Activated CD8-positive, alpha-beta memory T cell treated with anti-CD3 and anti-CD28 coated beads, Interleukin-2, amount 10 ng/mL, durations not matched to agents 7 days and 5 days (primary cell): Measurements from ENCODE around the gene ADCY2. TPM values are rescaled to one million over a fixed set of nuclear protein-coding genes. Genes with fewer than 3 reads are reported as not detected.

Experiments
- ATAC-seq: fragments of 150-1000 bp; cut with Tn5 transposase; one replicate; pipeline ENCODE4 v1.10.0; 2021; ENCODE audit warnings: moderate library complexity
- CTCF ChIA-PET: fragments of 350-600 bp; sonication (Branson Sonifier 250); formaldehyde crosslinking; loops from one replicate; lab custom pipeline; 2021; ENCODE audit warnings: antibody characterized with exemption; lab: Charles Lee
- DNase-seq: peaks from one replicate; pipeline ENCODE4 v3.0.0-alpha.2; 2020
- H3K27ac Mint-ChIP-seq: one replicate; pipeline ENCODE4 v1.8.0; 2021; ENCODE audit warnings: mild to moderate bottlenecking, mixed read lengths
- H3K27me3 Mint-ChIP-seq: one replicate; pipeline ENCODE4 v1.8.0; 2021; ENCODE audit warnings: mixed read lengths
- H3K36me3 Mint-ChIP-seq: one replicate; pipeline ENCODE4 v1.8.0; 2021; ENCODE audit warnings: mild to moderate bottlenecking, mixed read lengths
- H3K4me1 Mint-ChIP-seq: one replicate; pipeline ENCODE4 v1.8.0; 2021; ENCODE audit warnings: mixed read lengths
- H3K4me3 Mint-ChIP-seq: one replicate; pipeline ENCODE4 v1.8.0; 2021; ENCODE audit warnings: mild to moderate bottlenecking, moderate library complexity, mixed read lengths
- H3K9me3 Mint-ChIP-seq: one replicate; pipeline ENCODE4 v1.8.0; 2022; ENCODE audit warnings: low read depth, mixed read lengths
- total RNA-seq, 2 experiments: library from RNA; stranded (reverse); gene quantifications; one replicate each; pipeline ENCODE4 v1.2.3, GENCODE V29; 2021

The ADCY2 gene
- total RNA-seq, 2 experiments from 2014 or later = not detected

DNA sequence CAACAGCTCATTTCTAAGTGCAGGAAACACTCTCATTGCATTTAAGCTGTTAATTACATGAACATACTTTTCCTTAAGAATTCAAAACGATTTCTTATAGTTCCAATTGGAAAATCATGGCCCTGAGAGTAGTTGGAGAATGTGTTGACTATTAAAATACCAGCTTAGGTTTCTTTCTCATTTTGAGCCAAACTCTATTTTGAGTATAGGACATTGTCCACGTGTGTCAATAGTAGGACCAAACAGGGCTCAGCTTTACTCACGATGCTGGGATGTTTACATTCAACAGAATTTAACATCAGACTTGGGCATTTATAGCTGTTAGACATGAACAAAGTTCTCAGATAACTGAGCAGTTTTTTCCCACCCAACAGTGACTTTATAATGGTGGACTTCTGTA is 39.6 kb downstream of the ADCY2 start:
- no peaks in the 10 kb centered on the region for H3K36me3 Mint-ChIP-seq
- H3K27ac Mint-ChIP-seq = no peak overlapping the region
- CTCF ChIA-PET = no interaction called here
- peaks cover 3% of the 10 kb centered on the region for H3K9me3 Mint-ChIP-seq
- H3K4me1 Mint-ChIP-seq = no peaks in the 10 kb centered on the region
- H3K27me3 Mint-ChIP-seq = no peaks in the 10 kb centered on the region
- ATAC-seq = no peak
- no peak for DNase-seq
- no peak overlapping the region for H3K4me3 Mint-ChIP-seq

DNA sequence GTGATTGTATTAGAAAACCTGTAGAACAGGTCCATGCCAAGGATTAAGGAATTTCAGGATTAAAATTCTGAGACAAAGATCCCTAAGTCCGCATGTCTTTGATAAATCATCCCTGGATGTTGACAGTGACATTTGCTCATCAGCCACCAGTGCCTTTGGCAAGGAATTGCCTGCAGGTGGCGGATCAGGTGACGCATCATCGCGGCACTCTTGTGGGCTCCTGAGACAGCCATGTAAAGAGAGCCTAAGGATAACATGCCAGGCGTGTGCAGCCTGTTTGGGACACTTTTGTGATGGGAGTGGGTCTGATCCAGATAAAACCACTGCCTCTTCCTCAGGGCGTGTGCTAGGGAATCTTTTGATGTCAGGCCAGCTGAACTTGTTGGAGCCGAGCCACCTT is 40.6 kb downstream of the ADCY2 start:
- H3K27me3 Mint-ChIP-seq = no peaks in the 10 kb centered on the region
- H3K36me3 Mint-ChIP-seq = no peaks in the 10 kb centered on the region
- H3K27ac Mint-ChIP-seq = no peak overlapping the region
- CTCF ChIA-PET = no interaction called here
- H3K4me1 Mint-ChIP-seq = no peaks in the 10 kb centered on the region
- peaks cover 5% of the 10 kb centered on the region for H3K9me3 Mint-ChIP-seq
- ATAC-seq (no peak), DNase-seq (no peak)
- no peak overlapping the region for H3K4me3 Mint-ChIP-seq

DNA sequence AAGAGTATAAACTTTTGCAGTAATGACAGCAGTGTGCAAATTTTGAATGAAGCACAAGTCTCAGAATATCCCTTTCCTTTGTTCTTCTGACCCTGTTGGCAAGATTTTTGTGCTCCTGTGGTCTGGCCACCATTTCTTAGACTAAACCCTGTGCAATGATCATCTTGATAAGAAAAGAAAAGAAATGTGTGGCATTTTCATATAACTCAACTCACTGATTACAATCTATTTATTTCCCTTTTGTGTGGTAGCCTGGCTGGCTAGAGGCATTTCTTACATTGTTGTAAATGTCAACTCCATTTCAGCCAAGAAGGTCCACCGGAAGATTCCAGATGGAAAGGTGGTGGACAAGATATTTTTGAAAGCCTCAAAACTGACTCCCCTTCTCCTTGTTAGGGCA is 41.9 kb downstream of the ADCY2 start:
- DNase-seq (no peak), ATAC-seq (no peak)
- Mint-ChIP-seq H3K4me3 (no peak overlapping the region), H3K9me3 (peaks cover 5% of the 10 kb centered on the region), H3K27ac (no peak overlapping the region), H3K27me3 (no peaks in the 10 kb centered on the region), H3K4me1 (no peaks in the 10 kb centered on the region), H3K36me3 (no peaks in the 10 kb centered on the region)
- CTCF ChIA-PET = no interaction called here

DNA sequence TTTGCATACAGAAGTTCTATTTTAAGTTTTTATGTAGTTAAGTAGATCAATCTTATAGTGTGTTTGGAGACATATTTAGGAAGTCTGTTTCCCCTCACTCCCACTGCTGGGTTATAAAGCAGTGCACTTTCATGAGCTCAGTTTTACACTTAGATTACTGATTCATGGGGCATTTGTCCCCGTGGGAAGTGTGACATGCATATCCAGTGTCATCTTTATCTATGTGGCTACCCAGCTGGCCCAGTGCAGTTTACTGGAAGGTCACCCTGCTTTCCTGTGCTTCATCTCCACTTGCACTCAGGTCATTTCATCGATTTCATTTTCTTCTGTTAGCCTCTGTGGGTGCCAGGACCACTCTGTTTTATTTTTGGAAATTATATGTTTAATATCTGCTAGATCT is 49.1 kb downstream of the ADCY2 start:
- no peak for DNase-seq

DNA sequence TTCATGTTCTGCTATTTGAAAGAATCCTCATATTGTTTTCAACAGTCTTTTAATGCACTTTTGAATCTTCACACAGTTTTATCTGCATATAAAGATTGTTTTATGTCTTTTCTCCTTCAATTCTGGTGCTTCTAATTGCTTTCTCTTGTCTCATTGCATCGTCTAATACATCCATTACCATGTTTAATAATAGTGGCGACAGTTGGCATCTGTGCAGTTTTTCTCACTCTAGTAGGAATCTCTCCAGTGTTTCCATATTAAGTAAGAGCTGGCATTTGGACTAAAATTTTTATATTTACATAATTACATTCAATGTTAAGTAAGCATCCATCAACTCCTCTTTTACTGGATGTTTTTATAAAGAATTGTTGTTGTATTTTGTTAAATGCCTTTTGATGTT is 49.9 kb downstream of the ADCY2 start:
- H3K27ac Mint-ChIP-seq = no peak overlapping the region
- H3K9me3 Mint-ChIP-seq = peaks cover under 1% of the 10 kb centered on the region
- H3K4me3 Mint-ChIP-seq = no peak overlapping the region
- CTCF ChIA-PET = no interaction called here
- no peak for ATAC-seq
- H3K4me1 Mint-ChIP-seq = no peaks in the 10 kb centered on the region
- no peaks in the 10 kb centered on the region for H3K27me3 Mint-ChIP-seq
- no peaks in the 10 kb centered on the region for H3K36me3 Mint-ChIP-seq
- DNase-seq = no peak

More for the DNA sequence above, 49.1 kb downstream of the ADCY2 start:
- Mint-ChIP-seq H3K4me1 (no peaks in the 10 kb centered on the region), H3K27me3 (no peaks in the 10 kb centered on the region), H3K36me3 (no peaks in the 10 kb centered on the region), H3K27ac (no peak overlapping the region), H3K9me3 (peaks cover 2% of the 10 kb centered on the region), H3K4me3 (no peak overlapping the region)
- CTCF ChIA-PET = no interaction called here
- ATAC-seq = no peak

DNA sequence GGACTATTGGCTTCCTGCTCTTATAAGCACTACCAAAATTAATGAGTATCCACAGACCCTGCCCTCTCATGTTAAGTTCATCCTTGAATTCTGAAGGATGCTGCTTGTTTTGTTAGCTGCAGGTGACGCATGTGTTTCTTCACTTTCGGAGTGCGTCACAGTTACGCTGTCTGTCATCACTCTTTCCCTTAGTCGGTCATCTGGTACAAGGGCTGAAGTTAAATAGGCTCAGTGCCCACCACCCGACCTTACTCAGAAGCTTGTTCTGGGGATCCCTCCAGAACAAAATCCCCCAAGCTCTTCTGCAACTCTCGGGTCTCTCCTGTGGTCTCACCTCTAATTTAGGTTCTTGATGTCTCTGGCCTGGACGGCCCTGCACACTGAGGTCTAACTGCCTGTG is 51.0 kb downstream of the ADCY2 start:
- no peak for ATAC-seq

DNA sequence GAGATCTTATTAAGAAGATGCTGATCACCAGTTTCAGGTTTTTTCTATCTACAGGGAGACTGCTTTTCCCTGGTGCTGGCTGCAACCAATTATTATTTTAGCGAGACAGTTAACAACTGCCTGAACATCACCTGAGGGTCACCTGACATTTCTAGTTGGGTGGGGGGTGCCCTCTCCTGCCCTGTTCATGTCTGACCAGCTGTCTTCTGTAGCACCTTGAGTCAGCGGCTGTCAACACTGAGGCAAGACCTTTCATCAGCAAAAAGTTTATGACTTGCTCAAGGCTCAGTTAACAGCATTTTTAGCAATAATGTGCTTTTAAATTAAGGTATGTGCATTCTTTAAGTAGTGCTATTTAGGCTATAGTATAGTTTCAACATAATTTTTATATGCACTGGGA is 58.0 kb downstream of the ADCY2 start:
- no peaks in the 10 kb centered on the region for H3K27me3 Mint-ChIP-seq
- H3K4me3 Mint-ChIP-seq = no peak overlapping the region
- H3K36me3 Mint-ChIP-seq = no peaks in the 10 kb centered on the region
- no peaks in the 10 kb centered on the region for H3K4me1 Mint-ChIP-seq
- DNase-seq (no peak), ATAC-seq (no peak)
- no peaks in the 10 kb centered on the region for H3K9me3 Mint-ChIP-seq
- no peak overlapping the region for H3K27ac Mint-ChIP-seq
- CTCF ChIA-PET = no interaction called here

More for the DNA sequence above, 51.0 kb downstream of the ADCY2 start:
- no peak overlapping the region for H3K27ac Mint-ChIP-seq
- H3K36me3 Mint-ChIP-seq = no peaks in the 10 kb centered on the region
- H3K9me3 Mint-ChIP-seq = no peaks in the 10 kb centered on the region
- CTCF ChIA-PET = no interaction called here
- H3K4me1 Mint-ChIP-seq = no peaks in the 10 kb centered on the region
- no peak overlapping the region for H3K4me3 Mint-ChIP-seq
- no peak for DNase-seq
- no peaks in the 10 kb centered on the region for H3K27me3 Mint-ChIP-seq

DNA sequence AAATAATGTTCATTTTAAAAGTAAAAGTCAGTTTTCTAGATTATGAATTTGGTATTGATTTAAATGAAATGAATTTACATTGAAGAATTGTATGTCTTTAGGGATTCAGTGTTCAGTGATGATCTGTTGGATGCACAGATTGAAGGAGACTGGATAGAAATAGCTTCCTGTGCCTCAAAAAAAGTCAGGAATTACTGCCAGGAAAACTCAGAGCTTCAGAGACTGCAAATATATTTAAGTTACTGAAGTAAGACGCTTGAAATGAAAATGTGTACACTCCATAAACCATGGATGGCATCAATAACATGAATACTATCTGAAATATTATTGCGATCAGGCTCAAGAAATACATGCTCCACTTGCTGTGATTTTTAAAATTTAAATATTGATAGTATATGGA is 60.3 kb downstream of the ADCY2 start:
- ATAC-seq (no peak), DNase-seq (no peak)
- H3K27ac Mint-ChIP-seq = no peak overlapping the region
- H3K4me1 Mint-ChIP-seq = no peaks in the 10 kb centered on the region
- H3K4me3 Mint-ChIP-seq = no peak overlapping the region
- H3K36me3 Mint-ChIP-seq = no peaks in the 10 kb centered on the region
- no peaks in the 10 kb centered on the region for H3K27me3 Mint-ChIP-seq
- no peaks in the 10 kb centered on the region for H3K9me3 Mint-ChIP-seq
- CTCF ChIA-PET = no interaction called here

DNA sequence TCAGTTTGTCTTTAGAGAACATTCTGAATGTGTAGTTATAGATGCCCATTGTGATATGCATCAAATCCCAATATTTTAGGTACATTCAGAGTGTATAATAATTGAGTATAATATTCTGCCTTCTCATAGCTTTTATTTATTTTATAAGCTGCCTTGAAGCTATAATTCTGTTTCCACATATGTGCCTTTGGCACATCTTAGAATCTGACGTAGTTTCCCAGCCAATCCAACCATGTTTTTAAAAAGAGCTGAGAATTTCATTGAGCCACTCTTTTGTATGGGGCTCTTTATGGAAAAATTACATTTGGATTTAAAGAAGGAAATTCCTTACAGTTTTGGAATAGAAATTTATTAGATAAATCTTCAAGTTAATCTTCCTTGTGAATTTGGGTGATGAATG is 65.4 kb downstream of the ADCY2 start:
- H3K27me3 Mint-ChIP-seq = no peaks in the 10 kb centered on the region
- CTCF ChIA-PET = no interaction called here
- DNase-seq (no peak), ATAC-seq (no peak)
- H3K4me1 Mint-ChIP-seq = no peaks in the 10 kb centered on the region
- no peak overlapping the region for H3K4me3 Mint-ChIP-seq
- H3K9me3 Mint-ChIP-seq = no peaks in the 10 kb centered on the region
- no peak overlapping the region for H3K27ac Mint-ChIP-seq
- no peaks in the 10 kb centered on the region for H3K36me3 Mint-ChIP-seq

DNA sequence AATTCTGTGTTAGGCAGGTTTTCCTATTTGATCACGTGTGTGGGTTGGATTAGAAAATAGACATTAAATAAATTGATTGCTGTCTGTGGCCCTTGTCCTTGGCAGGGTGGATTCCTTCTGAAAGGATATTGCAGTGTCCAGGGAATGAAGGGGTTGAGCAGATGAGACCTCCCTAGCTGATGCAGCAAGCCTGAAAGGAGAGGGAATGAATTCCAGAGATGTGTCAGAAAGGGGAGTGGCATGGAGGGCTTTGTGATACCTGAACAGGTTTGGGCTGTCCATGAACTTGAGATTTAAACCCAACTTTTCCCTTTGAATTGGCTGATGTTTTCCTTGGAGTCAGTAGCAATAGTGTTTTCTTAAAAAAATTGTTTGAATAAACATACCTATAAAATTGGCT is 66.8 kb downstream of the ADCY2 start:
- H3K4me3 Mint-ChIP-seq = no peak overlapping the region
- H3K27me3 Mint-ChIP-seq = no peaks in the 10 kb centered on the region
- CTCF ChIA-PET = no interaction called here
- no peaks in the 10 kb centered on the region for H3K4me1 Mint-ChIP-seq
- ATAC-seq = no peak
- DNase-seq = no peak
- no peak overlapping the region for H3K27ac Mint-ChIP-seq
- no peaks in the 10 kb centered on the region for H3K9me3 Mint-ChIP-seq
- no peaks in the 10 kb centered on the region for H3K36me3 Mint-ChIP-seq

DNA sequence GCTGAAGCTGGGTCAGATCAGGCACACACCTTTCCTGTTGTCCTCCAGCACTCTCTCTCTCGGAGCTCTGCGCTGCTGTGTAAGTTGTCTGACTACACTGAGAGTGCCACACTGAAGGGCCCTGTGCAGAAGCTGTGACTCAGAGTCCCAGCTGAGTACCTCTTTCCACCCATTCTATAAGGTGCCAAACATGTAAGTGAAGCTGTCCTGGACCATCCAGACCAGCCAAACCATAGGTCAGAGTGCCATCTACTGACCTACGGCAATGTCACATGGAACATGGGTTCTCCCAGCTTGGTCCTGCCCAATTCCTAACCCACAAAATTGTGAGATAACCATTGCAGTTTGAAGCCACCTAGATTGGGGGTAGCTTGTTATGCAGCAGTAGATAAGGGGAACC is 68.2 kb downstream of the ADCY2 start:
- no peaks in the 10 kb centered on the region for H3K36me3 Mint-ChIP-seq
- ATAC-seq (no peak), DNase-seq (no peak)
- H3K4me3 Mint-ChIP-seq = no peak overlapping the region
- H3K9me3 Mint-ChIP-seq = no peaks in the 10 kb centered on the region
- no peaks in the 10 kb centered on the region for H3K27me3 Mint-ChIP-seq
- no peaks in the 10 kb centered on the region for H3K4me1 Mint-ChIP-seq
- H3K27ac Mint-ChIP-seq = no peak overlapping the region
- CTCF ChIA-PET = no interaction called here

DNA sequence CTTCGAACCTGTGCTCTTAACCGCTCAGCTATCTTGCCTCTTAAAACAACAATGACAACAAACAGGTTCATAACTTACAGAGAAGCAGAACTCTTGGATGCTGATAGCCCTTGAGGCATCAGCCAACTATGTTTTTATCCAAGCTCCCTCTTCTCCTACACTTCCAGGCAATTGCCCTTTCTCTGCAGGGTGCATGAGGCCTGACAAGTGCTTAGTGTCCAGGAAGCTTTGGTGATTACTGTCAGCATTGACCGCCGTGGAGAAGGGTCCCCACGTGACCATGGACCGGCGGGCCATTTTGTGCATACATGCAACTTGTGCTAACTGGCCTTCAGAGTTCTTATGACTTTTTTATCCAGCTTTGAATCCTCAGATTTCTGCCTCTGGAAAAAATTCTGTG is 71.2 kb downstream of the ADCY2 start:
- H3K27ac Mint-ChIP-seq = no peak overlapping the region
- H3K9me3 Mint-ChIP-seq = no peaks in the 10 kb centered on the region
- CTCF ChIA-PET = no interaction called here
- ATAC-seq (no peak), DNase-seq (no peak)
- H3K4me3 Mint-ChIP-seq = no peak overlapping the region
- no peaks in the 10 kb centered on the region for H3K36me3 Mint-ChIP-seq
- no peaks in the 10 kb centered on the region for H3K27me3 Mint-ChIP-seq
- H3K4me1 Mint-ChIP-seq = no peaks in the 10 kb centered on the region

DNA sequence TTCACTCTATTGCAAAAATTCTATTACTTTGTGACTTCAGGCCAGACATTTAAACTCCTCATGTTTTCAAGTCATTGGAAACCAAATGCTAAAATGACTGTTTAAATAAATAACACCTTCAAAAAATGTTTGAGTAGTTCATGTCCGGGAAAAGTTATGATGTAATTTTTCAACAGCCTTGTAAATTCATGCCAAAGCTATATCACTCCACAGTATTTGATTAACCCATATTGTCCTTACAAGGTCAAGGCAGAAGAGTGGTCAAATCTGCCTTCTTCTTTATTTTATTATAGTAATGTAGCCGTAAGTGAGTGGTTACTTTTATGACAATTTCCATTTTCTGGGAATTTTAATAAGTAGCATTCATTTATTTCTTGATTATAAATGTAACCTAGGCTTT is 72.8 kb downstream of the ADCY2 start:
- Mint-ChIP-seq H3K9me3 (peaks cover 2% of the 10 kb centered on the region), H3K36me3 (no peaks in the 10 kb centered on the region), H3K27me3 (no peaks in the 10 kb centered on the region), H3K4me1 (no peaks in the 10 kb centered on the region), H3K4me3 (no peak overlapping the region), H3K27ac (no peak overlapping the region)
- CTCF ChIA-PET = no interaction called here
- DNase-seq (no peak), ATAC-seq (no peak)

DNA sequence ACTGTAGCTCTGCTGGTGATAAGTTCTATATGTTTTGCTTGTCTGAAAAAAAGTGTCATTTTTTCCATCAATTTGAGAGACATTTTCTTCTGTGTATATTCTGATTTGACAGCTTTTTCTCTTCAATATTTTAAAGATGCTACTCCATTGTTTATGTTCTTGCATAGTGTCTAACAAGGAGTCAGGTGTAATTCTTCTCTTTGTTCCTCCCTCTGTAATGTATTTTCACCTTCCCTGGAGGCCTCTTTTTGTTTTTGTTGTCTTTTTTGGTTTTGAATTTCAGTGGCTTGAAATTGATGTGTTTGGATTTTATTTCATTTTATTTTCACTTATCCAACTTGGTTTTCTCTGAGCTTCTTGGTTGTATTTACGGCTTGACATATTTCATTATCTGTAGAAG is 75.8 kb downstream of the ADCY2 start:
- no peaks in the 10 kb centered on the region for H3K27me3 Mint-ChIP-seq
- CTCF ChIA-PET = no interaction called here
- no peaks in the 10 kb centered on the region for H3K36me3 Mint-ChIP-seq
- ATAC-seq = no peak
- no peak overlapping the region for H3K27ac Mint-ChIP-seq
- H3K4me1 Mint-ChIP-seq = no peaks in the 10 kb centered on the region
- no peak overlapping the region for H3K4me3 Mint-ChIP-seq
- peaks cover 10% of the 10 kb centered on the region for H3K9me3 Mint-ChIP-seq
- no peak for DNase-seq

DNA sequence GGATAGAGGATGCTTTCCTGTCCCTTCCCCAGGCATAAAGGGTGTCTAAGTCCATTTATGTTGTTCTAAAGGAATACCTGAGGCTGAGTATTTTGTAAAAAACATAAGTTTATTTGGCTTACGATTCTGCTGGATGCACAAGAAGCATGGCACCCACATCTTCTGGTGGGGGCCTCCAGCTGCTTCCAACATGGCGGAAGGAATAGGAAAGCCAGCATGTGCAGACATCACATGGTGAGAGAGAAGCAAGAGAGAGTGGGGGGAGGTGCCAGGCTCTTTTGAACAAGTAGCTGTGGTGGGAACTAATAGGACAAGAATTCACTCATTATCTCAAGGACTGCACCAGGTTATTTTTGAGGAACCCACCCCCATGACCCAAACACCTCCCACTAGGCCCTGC is 77.2 kb downstream of the ADCY2 start:
- no peak for DNase-seq
- Mint-ChIP-seq H3K36me3 (no peaks in the 10 kb centered on the region), H3K4me3 (no peak overlapping the region), H3K4me1 (no peaks in the 10 kb centered on the region), H3K9me3 (peaks cover 10% of the 10 kb centered on the region), H3K27ac (no peak overlapping the region), H3K27me3 (no peaks in the 10 kb centered on the region)
- no peak for ATAC-seq
- CTCF ChIA-PET = no interaction called here
